GM12891 (cell line): ENCODE results near the gene INIP.

ENCODE experiments used
- POLR2A ChIP-seq: IDR thresholded peaks from 2 replicates; pipeline ENCODE4 v1.6.1; 2011; ENCODE audit warnings: low read depth, low read length, control low read depth
- POLR2AphosphoS5 ChIP-seq: IDR thresholded peaks from 2 replicates; pipeline ENCODE4 v1.6.1; 2011; ENCODE audit warnings: low read depth, low read length, control low read depth
- POU2F2 ChIP-seq: IDR thresholded peaks from 2 replicates; pipeline ENCODE4 v1.6.1; 2011; ENCODE audit warnings: low read depth, mild to moderate bottlenecking, control low read depth, low read length, moderate library complexity

DNA sequence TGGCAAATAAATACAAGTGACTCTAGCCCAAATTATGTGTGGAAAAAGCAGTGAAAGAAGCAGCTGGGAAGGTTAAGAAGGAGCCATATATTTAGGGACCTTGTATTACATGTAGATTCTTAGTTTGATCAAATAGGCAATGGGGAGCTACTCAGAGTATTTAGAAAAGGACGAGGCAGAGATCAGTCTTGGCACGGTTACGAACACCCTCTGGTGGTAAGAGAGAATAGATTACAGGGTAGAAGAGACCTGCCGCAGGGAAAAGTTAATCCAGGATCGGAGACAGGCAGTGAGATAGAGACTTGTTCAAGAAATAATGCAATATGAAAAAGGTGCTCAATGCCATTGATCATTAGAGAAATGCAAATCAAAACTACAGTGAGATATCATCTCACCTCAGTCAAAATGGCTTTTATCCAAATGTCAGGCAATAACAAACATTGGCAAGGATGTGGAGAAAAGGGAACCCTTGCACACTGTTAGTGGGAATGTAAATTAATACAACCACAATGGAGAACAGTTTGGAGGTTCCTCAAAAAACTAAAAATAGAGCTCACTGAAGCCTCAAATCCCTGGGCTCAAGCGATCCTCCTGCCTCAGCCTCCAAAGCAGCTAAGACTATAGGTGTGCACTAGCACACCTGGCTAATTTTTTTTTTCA, 12.0 kb downstream of the INIP start:
- TF ChIP-seq POLR2AphosphoS5 (no peak), POLR2A (no peak), POU2F2 (no peak)
